H1 (cell line): Measurements from ENCODE around the gene ISG20L2. TPM values are rescaled to one million over a fixed set of nuclear protein-coding genes. Genes with fewer than 3 reads are reported as not detected.

Experiments
- CBX5 ChIP-seq: fragments of 300-800, 300-1000 bp; sonication (generic); IDR thresholded peaks from 2 replicates; pipeline ENCODE4 v1.7.1; 2016; ENCODE audit warnings: antibody characterized with exemption, low read length, low read depth
- POLR2AphosphoS5 ChIP-seq: IDR thresholded peaks from 2 replicates; pipeline ENCODE4 v1.6.1; 2011; ENCODE audit warnings: low read depth, low read length
- polyA plus RNA-seq, 7 experiments: library from polyadenylated mRNA; depleted of rRNA in 3 of 7; stranded (reverse) in 5 of 7; unstranded in 2 of 7; fragments of >200 nt in 5 of 7; fragments of 200-250 nt in 2 of 7; gene quantifications; 1 replicate in 5 of 7; 2 replicates in 1 of 7; 4 replicates in 1 of 7; pipeline versions ENCODE4 v1.2.1 to v1.2.3, GENCODE V29; 2011 to 2013; ENCODE audit warnings: missing spikeins in 2 of 7, mixed read lengths in 2 of 7
- total RNA-seq: library from RNA; stranded (reverse); fragmentation: NEBNext Ultra II Directional; extraction: Animal tissue kit (Norgen Biotek cat#: 25700); gene quantifications from 2 replicates; pipeline ENCODE4 v1.2.1, GENCODE V29; 2021

ISG20L2 gene
- total and polyA plus RNA-seq, 2 of the 8 experiments (the other 6 are each of a cell fraction or from before 2014, with no cell fraction given), result 47.5 to 53.0 TPM

GRCh38 chr1:156725683-156726280 lies 2.8 kb downstream of the ISG20L2 start (continued):
- TF ChIP-seq POLR2AphosphoS5 (no peak; the same call in 1 of the 2 replicates), CBX5 (no peak)
